MG63 (cell line): ENCODE measurements around the gene AIDA. TPM values are rescaled to one million over a fixed set of nuclear protein-coding genes. Genes with fewer than 3 reads are reported as not detected.

Experiments used
- DNase-seq: peaks from one replicate; pipeline ENCODE4 v3.0.0-alpha.2; 2020
- H3K27me3 ChIP-seq: fragments of 250-450 bp; sonication (Bioruptor Pico); 2 replicates; pipeline ENCODE4 v1.5.1; 2020; ENCODE audit warnings: mild to moderate bottlenecking, moderate library complexity
- H3K36me3 ChIP-seq: fragments of 250-450 bp; sonication (Bioruptor Pico); 2 replicates; pipeline ENCODE4 v1.5.1; 2020; ENCODE audit warnings: mild to moderate bottlenecking, moderate library complexity
- H3K4me3 ChIP-seq: fragments of 250-450 bp; sonication (Bioruptor Pico); 2 replicates; pipeline ENCODE4 v1.5.1; 2020; ENCODE audit warnings: mild to moderate bottlenecking, moderate library complexity
- H3K9me3 ChIP-seq: fragments of 250-450 bp; sonication (Bioruptor Pico); 2 replicates; pipeline ENCODE4 v1.5.1; 2020; ENCODE audit warnings: mild to moderate bottlenecking, moderate library complexity
- total RNA-seq: library from RNA; depleted of rRNA; stranded (reverse); fragments of >200 nt; shearing (Covaris generic); gene quantifications from 2 replicates; pipeline ENCODE4 v1.2.3, GENCODE V29; 2014; ENCODE audit warnings: low replicate concordance; rRNA removed

AIDA gene
- total RNA-seq, 1 experiment from 2014 or later: 33.9 TPM

DNA sequence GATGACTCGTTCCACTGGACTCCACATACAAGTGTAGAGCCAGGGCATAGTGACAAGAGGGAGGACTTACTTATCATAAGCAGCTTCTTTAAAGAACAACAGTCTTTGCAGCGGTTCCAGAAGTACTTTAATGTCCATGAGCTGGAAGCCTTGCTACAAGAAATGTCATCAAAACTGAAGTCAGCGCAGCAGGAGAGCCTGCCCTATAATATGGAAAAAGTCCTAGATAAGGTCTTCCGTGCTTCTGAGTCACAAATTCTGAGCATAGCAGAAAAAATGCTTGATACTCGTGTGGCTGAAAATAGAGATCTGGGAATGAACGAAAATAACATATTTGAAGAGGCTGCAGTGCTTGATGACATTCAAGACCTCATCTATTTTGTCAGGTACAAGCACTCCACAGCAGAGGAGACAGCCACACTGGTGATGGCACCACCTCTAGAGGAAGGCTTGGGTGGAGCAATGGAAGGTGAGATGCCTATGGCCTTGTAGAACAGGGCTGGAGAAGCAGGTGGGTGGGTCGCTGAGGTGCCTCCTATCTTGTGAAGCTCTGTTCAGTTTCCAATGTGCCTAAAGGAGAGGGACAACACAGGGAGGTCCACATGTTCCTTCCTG, 82.3 kb downstream of the AIDA start:
- no peak for DNase-seq
- Histone ChIP-seq H3K4me3 (no peak overlapping the region), H3K36me3 (peaks cover 48% of the 10 kb centered on the region), H3K9me3 (no peaks in the 10 kb centered on the region), H3K27me3 (no peaks in the 10 kb centered on the region)

DNA sequence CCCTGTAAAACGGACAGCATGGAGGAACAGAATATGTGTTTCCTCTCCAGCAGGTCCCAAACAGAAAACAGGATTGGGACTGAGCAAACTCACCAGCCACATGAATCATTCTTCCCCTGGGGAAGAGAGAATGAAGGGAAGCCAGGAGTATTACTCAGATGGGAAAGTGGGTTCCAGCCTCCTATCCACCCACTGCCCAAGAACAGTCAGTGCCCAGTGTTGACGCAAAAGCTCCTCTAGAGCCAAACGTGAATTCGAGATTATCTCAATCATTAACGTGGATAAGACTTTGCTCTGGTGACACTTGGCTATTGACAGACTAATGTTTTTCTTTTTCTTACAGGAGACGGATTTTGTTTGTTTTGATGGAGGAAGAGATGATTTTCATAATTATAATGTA, 85.1 kb downstream of the AIDA start:
- Histone ChIP-seq H3K36me3 (peaks cover 46% of the 10 kb centered on the region), H3K9me3 (no peaks in the 10 kb centered on the region)
- DNase-seq: peak; percentile 75

DNA sequence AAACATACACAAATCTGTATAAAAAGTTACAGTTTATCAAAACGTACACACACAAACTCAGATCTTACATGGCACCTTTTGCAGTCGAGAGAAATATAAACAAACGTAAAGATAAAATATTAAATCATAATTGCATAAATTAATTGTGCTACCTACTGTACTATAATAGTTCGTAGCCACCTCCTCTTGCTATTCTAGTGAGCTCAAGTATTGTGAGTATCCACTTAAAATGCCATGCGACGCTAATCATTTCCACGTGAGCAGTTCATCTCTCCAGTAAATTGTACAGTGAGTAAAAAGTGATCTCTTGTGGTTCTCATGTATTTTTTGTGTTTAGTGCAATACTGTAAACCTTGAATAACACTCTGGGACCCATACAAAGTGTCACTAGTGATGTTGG, 88.1 kb downstream of the AIDA start:
- no peaks in the 10 kb centered on the region for H3K27me3 ChIP-seq
- DNase-seq: no peak
- no peak overlapping the region for H3K4me3 ChIP-seq
- peaks cover 40% of the 10 kb centered on the region for H3K36me3 ChIP-seq
- no peaks in the 10 kb centered on the region for H3K9me3 ChIP-seq

More for the DNA sequence above, 85.1 kb downstream of the AIDA start:
- no peak overlapping the region for H3K4me3 ChIP-seq
- H3K27me3 ChIP-seq: no peaks in the 10 kb centered on the region

DNA sequence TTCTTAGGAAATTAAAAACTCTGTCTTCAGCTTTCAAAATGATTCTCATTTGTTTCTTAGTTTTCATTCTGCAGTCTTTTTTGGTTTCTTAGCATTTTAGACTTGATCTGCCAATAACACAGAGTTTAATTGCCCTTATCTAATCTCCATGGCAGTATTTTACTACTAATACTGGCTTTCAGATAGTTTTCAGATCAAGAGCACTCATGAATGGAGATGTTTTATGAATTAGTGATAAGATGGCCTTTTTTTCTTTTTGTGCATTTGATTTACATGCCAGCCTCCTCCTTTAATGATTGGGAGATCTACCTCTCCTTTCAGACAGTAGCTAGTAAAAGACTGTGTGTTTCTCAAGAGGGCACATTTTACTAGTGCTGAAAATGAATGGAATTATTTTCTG, 88.8 kb downstream of the AIDA start:
- no peak for DNase-seq
- Histone ChIP-seq H3K9me3 (no peaks in the 10 kb centered on the region), H3K4me3 (no peak overlapping the region), H3K27me3 (no peaks in the 10 kb centered on the region), H3K36me3 (peaks cover 34% of the 10 kb centered on the region)

DNA sequence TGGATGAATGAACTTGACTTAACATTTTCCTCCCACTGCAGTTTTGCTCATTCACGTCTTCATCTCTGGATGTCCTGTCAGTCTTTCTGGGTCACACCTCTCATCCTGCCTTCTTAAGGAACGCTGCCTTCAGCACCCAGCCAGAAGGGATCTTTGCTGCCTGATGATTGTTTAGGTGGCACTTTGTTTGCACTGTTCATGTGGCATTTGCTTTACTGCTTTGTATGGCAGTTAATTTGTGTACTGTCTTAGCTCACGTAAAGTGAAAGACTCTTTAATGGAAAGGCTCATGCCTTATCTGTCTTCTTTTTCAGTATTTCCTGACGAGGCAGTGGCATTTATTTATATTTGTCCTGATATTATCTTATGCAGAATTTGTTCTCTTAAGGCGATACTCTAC, 89.5 kb downstream of the AIDA start:
- H3K4me3 ChIP-seq: no peak overlapping the region
- H3K27me3 ChIP-seq: no peaks in the 10 kb centered on the region
- peaks cover 27% of the 10 kb centered on the region for H3K36me3 ChIP-seq
- H3K9me3 ChIP-seq: no peaks in the 10 kb centered on the region
- DNase-seq: no peak

DNA sequence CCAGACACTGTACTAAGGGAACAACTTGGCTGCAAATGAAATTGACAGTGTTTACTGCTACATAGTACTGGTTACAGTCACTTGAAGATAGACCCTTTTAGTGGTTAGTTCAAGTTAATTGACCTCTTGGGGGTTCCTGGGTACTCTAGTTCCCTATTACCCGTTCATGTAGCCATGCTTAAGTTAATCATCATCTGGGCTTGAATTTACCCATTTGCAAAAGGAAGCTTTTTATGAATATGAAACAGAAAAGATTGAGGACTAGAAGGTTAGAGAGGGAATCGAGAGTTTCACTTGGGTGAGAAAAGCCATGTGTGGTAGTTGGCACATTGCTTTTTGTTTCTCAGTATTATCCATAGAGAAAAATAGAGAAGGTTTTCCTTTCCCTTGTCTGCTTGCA, 91.7 kb downstream of the AIDA start:
- Histone ChIP-seq H3K9me3 (no peaks in the 10 kb centered on the region), H3K4me3 (no peak overlapping the region), H3K36me3 (peaks cover 18% of the 10 kb centered on the region), H3K27me3 (no peaks in the 10 kb centered on the region; the same call in 1 of the 2 replicates)
- DNase-seq: no peak

DNA sequence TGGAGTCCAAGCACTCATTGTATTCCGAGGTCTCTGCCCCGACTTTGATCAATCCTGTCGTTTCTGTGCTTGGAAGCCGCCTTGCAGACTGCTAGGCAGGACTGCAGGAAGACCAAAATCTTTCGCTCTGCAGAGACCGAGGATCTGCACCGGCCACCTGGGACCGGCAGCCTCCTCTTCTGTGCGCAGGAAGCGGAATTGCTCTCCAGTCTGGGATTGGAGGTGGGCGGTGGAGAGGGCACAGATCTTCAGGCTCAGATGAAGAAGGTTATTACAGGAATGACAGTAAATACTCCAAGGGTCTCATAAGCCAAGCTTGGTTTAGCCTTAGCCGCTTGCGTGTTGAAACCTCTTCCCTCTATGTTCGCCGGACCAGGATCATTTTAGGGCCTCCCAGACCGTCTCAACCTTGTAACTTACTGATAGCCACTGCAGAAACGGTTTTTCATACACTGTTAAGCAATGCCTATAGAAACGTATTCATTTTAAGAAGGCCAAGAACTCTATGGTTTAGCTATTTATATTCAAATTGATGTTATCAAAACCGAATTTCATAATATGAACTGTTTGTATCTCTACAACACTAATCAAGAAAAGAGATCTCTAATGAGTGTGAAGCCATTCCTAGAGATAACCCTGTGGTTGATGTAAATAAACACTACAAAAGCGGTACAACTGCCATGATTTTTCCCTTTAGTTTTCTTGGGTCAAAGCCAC, 93.3 kb downstream of the AIDA start:
- H3K9me3 ChIP-seq: no peaks in the 10 kb centered on the region
- peak overlapping the region; percentile 64 for H3K4me3 ChIP-seq
- H3K36me3 ChIP-seq: peaks cover 10% of the 10 kb centered on the region; the same call in 1 of the 2 replicates
- peaks cover under 1% of the 10 kb centered on the region; the same call in 1 of the 2 replicates for H3K27me3 ChIP-seq
- peak; percentile 55 for DNase-seq

Other genes with a start within 250 kb of the AIDA start
- 0.84 and 1.5 TPM in 2 replicates for gene HHIPL2, start 164.4 kb downstream of the AIDA start, total RNA-seq
- gene TAF1A, start 122.6 kb downstream of the AIDA start, total RNA-seq: 9.7 and 17.2 TPM in 2 replicates
- 18.2 and 22.4 TPM in 2 replicates for gene MIA3, start 94.4 kb downstream of the AIDA start, total RNA-seq
- gene BROX, start 73 bp upstream of the AIDA start, total RNA-seq: 56.0 and 102 TPM in 2 replicates
- gene FAM177B, start 24.7 kb upstream of the AIDA start, total RNA-seq: not detected in 2 replicates
- gene DISP1, start 102.5 kb upstream of the AIDA start, total RNA-seq: 1.8 and 2.6 TPM in 2 replicates